ENCODE data around the gene TP53AIP1. TPM values are rescaled to one million over a fixed set of nuclear protein-coding genes. Genes with fewer than 3 reads are reported as not detected.
A peak's percentile ranks its signal among the peaks of the same experiment; 100 is the strongest.

The TP53AIP1 gene
- total and polyA plus RNA-seq, 2 of the 8 experiments (the other 6 are each of a cell fraction or from before 2014, with no cell fraction given), result 0.03 TPM; not detected in 1

GRCh38 chr11:128901653-128902514 lies 40.8 kb downstream of the TP53AIP1 start:
- Histone ChIP-seq H3K56ac (replicated peaks; ENCODE audit: insufficient read length, low read depth, low read length) (no peak overlapping the region), H3K14ac (ENCODE audit: insufficient read length) (no peak overlapping the region), H3K36me3 (ENCODE audit: control insufficient read depth in 2 of 4, insufficient read depth in 4 of 4, low read length in 3 of 4) (no peaks in the 10 kb centered on the region), H2BK12ac (ENCODE audit: low read depth, low read length) (peak overlapping the region; percentile 71; the same call in 1 of the 2 replicates), H3K79me1 (ENCODE audit: low read depth, low read length) (no peaks in the 10 kb centered on the region), H3K9me3 (ENCODE audit: insufficient read depth in 2 of 2, low read depth in 1 of 2, low read length in 1 of 2) (no peaks in the 10 kb centered on the region; a peak in 2 of 4 replicates), H3K4me3 (ENCODE audit: extremely low read depth in 1 of 4, insufficient read depth in 2 of 4, low read depth in 3 of 4, low read length in 4 of 4) (peak overlapping the region in 3 of 4 experiments; percentile 23 to 47 (median 37); a peak in 6 of 8 replicates), H2BK5ac (ENCODE audit: low read depth, low read length) (no peak overlapping the region), H3K4me2 (ENCODE audit: insufficient read depth in 1 of 2, low read depth in 2 of 2, low read length in 2 of 2) (peak overlapping the region; percentile 74 to 85), H3K23ac (ENCODE audit: insufficient read length) (no peak overlapping the region), H3K79me2 (ENCODE audit: control insufficient read depth in 1 of 2, insufficient read depth in 2 of 2, low read length in 2 of 2) (no peaks in the 10 kb centered on the region), H3K4me1 (replicated peaks in 1 of 4; ENCODE audit: control insufficient read depth in 3 of 4, insufficient read depth in 4 of 4, low read length in 3 of 4) (peaks cover 11 to 30% (median 23%) of the 10 kb centered on the region in 4 experiments), H4K91ac (replicated peaks; ENCODE audit: insufficient read length, low read length) (no peak overlapping the region), H4K8ac (ENCODE audit: extremely low read depth, insufficient read depth, low read length) (no peak overlapping the region), H3K27ac (ENCODE audit: low read depth, low read length) (no peak overlapping the region), H3K27me3 (replicated peaks in 1 of 4; ENCODE audit: control insufficient read depth in 3 of 4, extremely low read depth in 1 of 4, insufficient read depth in 3 of 4, low read length in 3 of 4) (peaks cover 55 to 79% (median 77%) of the 10 kb centered on the region in 4 experiments), H3K23me2 (ENCODE audit: low read depth, low read length) (peaks cover 6% of the 10 kb centered on the region; the same call in 1 of the 2 replicates), H2AK5ac (ENCODE audit: low read depth, low read length) (no peak overlapping the region), H3K9ac (replicated peaks in 1 of 4; ENCODE audit: extremely low read depth in 1 of 4, low read depth in 3 of 4, low read length in 3 of 4) (no peak overlapping the region), H4K20me1 (replicated peaks in 1 of 2; ENCODE audit: control insufficient read depth in 1 of 2, insufficient read depth in 2 of 2, low read length in 2 of 2) (peaks cover 3 to 16% of the 10 kb centered on the region in 2 experiments), H3K4ac (replicated peaks; ENCODE audit: insufficient read length, low read depth, low read length) (no peak overlapping the region), H2BK120ac (replicated peaks; ENCODE audit: low read depth, low read length) (no peak overlapping the region), H4K5ac (ENCODE audit: insufficient read length, low read depth, low read length) (no peak overlapping the region), H2BK20ac (ENCODE audit: low read length) (no peak overlapping the region), H2AFZ (ENCODE audit: low read length) (no peak overlapping the region), H3K18ac (ENCODE audit: extremely low read depth, low read length) (no peak overlapping the region), H2BK15ac (ENCODE audit: low read length) (no peak overlapping the region)
- ChIA-PET POLR2A (ENCODE audit: partially characterized antibody) (interaction anchor here (0.8 to 1.7 kb wide), 2 partner anchors 10 to 11 kb away, joined by 3 to 15 read pairs; partner anchors contain the start of gene KCNJ5), CTCF (ENCODE audit: partially characterized antibody) (interaction anchor here (0.8 to 14.9 kb wide), 10 partner anchors 12 to 120 kb away, joined by 3 to 332 read pairs (median 4); partner anchors contain the start of gene KCNJ5)
- 5% methylated on average over 29 of the region's 29 CpGs; no CpG with 5 or more reads in 1 of the 2 experiments for WGBS, 2 experiments (ENCODE audit: extremely low coverage in 1 of 2, insufficient coverage in 1 of 2, insufficient read length in 1 of 2, insufficient replicate concordance in 2 of 2, low coverage in 1 of 2, low lambda C conversion rate in 2 of 2, missing lambda C conversion rate in 1 of 2)
- FAIRE-seq (no peak), DNase-seq (ENCODE audit: low read depth in 1 of 2, low spot score in 2 of 2) (peak in 1 of 2 experiments; percentile 63)
- TF ChIP-seq TAF1 (IDR thresholded peaks at IDR 0.05; ENCODE audit: low read depth, low read length) (no peak), SP4 (IDR thresholded peaks at IDR 0.05; ENCODE audit: low read length) (no peak), YY1 (IDR thresholded peaks at IDR 0.05; ENCODE audit: low read depth, low read length) (no peak), RXRA (IDR thresholded peaks at IDR 0.05; ENCODE audit: insufficient read depth, low read depth, low read length) (no peak), JUND (IDR thresholded peaks at IDR 0.05; ENCODE audit: low read length) (no peak), KDM1A (IDR thresholded peaks at IDR 0.05; ENCODE audit: borderline replicate concordance, low read length) (no peak), BRCA1 (IDR thresholded peaks at IDR 0.05; ENCODE audit: low read depth, low read length) (no peak), CHD1 (IDR thresholded peaks at IDR 0.05; ENCODE audit: low read depth, low read length) (no peak), CHD2 (IDR thresholded peaks at IDR 0.05; ENCODE audit: low read length) (no peak), E2F6 (IDR thresholded peaks at IDR 0.05) (no peak), CEBPB (IDR thresholded peaks at IDR 0.05; ENCODE audit: low read depth, low read length) (no peak), SRF (IDR thresholded peaks at IDR 0.05; ENCODE audit: low read depth, low read length) (no peak), SIX5 (IDR thresholded peaks at IDR 0.05; ENCODE audit: low read depth, low read length) (no peak)

Measured in H1 (cell line).